ENCODE results near the gene BBS1. TPM values are rescaled to one million over a fixed set of nuclear protein-coding genes. Genes with fewer than 3 reads are reported as not detected.

Gene BBS1
- polyA plus RNA-seq, 1 of the 3 experiments (the other 2 are of a cell fraction), result 24.8 TPM

- no peak for TF ChIP-seq ZBTB33 (IDR thresholded peaks at IDR 0.05; ENCODE audit: borderline replicate concordance, low read depth)
Measured at GRCh38 chr11:66469441-66469840, 41.0 kb upstream of the BBS1 start (continued).

GRCh38 chr11:66470015-66470414 is 40.4 kb upstream of the BBS1 start:
- H3K36me3 ChIP-seq (replicated peaks in 1 of 2; ENCODE audit: control insufficient read depth in 1 of 2, insufficient read depth in 2 of 2, low read length in 1 of 2), result peaks cover 6 to 17% of the 10 kb centered on the region in 2 experiments
- no peaks in the 10 kb centered on the region for H4K20me1 ChIP-seq (ENCODE audit: insufficient read depth)
- no peak overlapping the region for H3K4me3 ChIP-seq (ENCODE audit: low read depth in 2 of 2, low read length in 1 of 2)
- no peak overlapping the region for H2AFZ ChIP-seq (ENCODE audit: low read depth)
- H3K9me2 ChIP-seq, result no peaks in the 10 kb centered on the region
- peaks cover 8% of the 10 kb centered on the region; the same call in 1 of the 2 replicates for H3K79me2 ChIP-seq (ENCODE audit: insufficient read depth)
- H3F3A ChIP-seq (replicated peaks; ENCODE audit: insufficient read depth), result no peaks in the 10 kb centered on the region
- H3K9ac ChIP-seq, result no peak overlapping the region
- TF ChIP-seq MXI1 (IDR thresholded peaks at IDR 0.05; ENCODE audit: low read depth, low read length) (no peak), GABPA (IDR thresholded peaks at IDR 0.05; ENCODE audit: low read depth) (no peak)
- 94% methylated on average over 3 of the region's 3 CpGs for WGBS (ENCODE audit: low lambda C conversion rate)
- no peak for DNase-seq
- no peak overlapping the region for H3K27ac ChIP-seq (ENCODE audit: low read depth in 2 of 2, low read length in 1 of 2)
- H3K9me3 ChIP-seq, result no peaks in the 10 kb centered on the region
- ChIA-PET POLR2A (interaction anchor here (2.7 kb wide), 1 partner anchor 9 kb away, joined by 17 read pairs; the partner anchor contains the start of gene DPP3), CTCF (interaction anchor here (1.5 to 4.5 kb wide), 3 partner anchors 9 to 52 kb away, joined by 5 to 32 read pairs (median 6); partner anchors contain the start of genes DPP3 and MRPL11)
- H3K4me1 ChIP-seq (ENCODE audit: control insufficient read depth in 1 of 2, insufficient read depth in 2 of 2, low read depth in 1 of 2, low read length in 1 of 2), result peaks cover 5 to 16% of the 10 kb centered on the region in 2 experiments; a peak in 3 of 4 replicates
- no peaks in the 10 kb centered on the region for H3K27me3 ChIP-seq (ENCODE audit: insufficient read depth)
- no peak overlapping the region for H3K4me2 ChIP-seq

- no peak for TF ChIP-seq CTCF (IDR thresholded peaks at IDR 0.05)
- no peak for TF ChIP-seq GABPA (IDR thresholded peaks at IDR 0.05; ENCODE audit: low read depth)
- no peak for TF ChIP-seq MEF2A (IDR thresholded peaks at IDR 0.05; ENCODE audit: borderline replicate concordance, low read depth)
- TF ChIP-seq SIN3A (IDR thresholded peaks at IDR 0.05; ENCODE audit: borderline replicate concordance, low read depth, low read length), result no peak
- no peak for TF ChIP-seq TAF1 (IDR thresholded peaks at IDR 0.05; ENCODE audit: borderline replicate concordance, low read depth, low read length)
- TF ChIP-seq IRF3 (IDR thresholded peaks at IDR 0.05; ENCODE audit: low read depth, low read length), result no peak
- TF ChIP-seq PBX3 (IDR thresholded peaks at IDR 0.05), result no peak
- H2AFZ ChIP-seq (ENCODE audit: low read depth), result no peak overlapping the region
- H3K27me3 ChIP-seq (ENCODE audit: insufficient read depth), result no peaks in the 10 kb centered on the region
- POLR2A ChIA-PET, result interaction anchor here (2.7 kb wide), 1 partner anchor 8 kb away, joined by 17 read pairs; the partner anchor contains the start of gene DPP3
- H3F3A ChIP-seq (replicated peaks; ENCODE audit: insufficient read depth), result no peaks in the 10 kb centered on the region
- H3K36me3 ChIP-seq (replicated peaks in 1 of 2; ENCODE audit: control insufficient read depth in 1 of 2, insufficient read depth in 2 of 2, low read length in 1 of 2), result peaks cover 6 to 20% of the 10 kb centered on the region in 2 experiments
- no peaks in the 10 kb centered on the region for H4K20me1 ChIP-seq (ENCODE audit: insufficient read depth)
- no peak overlapping the region for H3K4me2 ChIP-seq
- H3K9me3 ChIP-seq, result no peaks in the 10 kb centered on the region
- CTCF ChIA-PET, result no interaction called here
- H3K9ac ChIP-seq, result no peak overlapping the region
- no peak overlapping the region for H3K4me3 ChIP-seq (ENCODE audit: low read depth in 2 of 2, low read length in 1 of 2)
- 96% methylated on average over 16 of the region's 16 CpGs for WGBS (ENCODE audit: low lambda C conversion rate)
- DNase-seq, result no peak
- H3K9me2 ChIP-seq, result no peaks in the 10 kb centered on the region
- peaks cover 5 to 10% of the 10 kb centered on the region in 2 experiments; a peak in 3 of 4 replicates for H3K4me1 ChIP-seq (ENCODE audit: control insufficient read depth in 1 of 2, insufficient read depth in 2 of 2, low read depth in 1 of 2, low read length in 1 of 2)
- no peak overlapping the region for H3K27ac ChIP-seq (ENCODE audit: low read depth in 2 of 2, low read length in 1 of 2)
- peaks cover 8% of the 10 kb centered on the region; the same call in 1 of the 2 replicates for H3K79me2 ChIP-seq (ENCODE audit: insufficient read depth)
Measured at GRCh38 chr11:66471142-66471541, 39.3 kb upstream of the BBS1 start.

Data from SK-N-SH (cell line).